HCT116 (cell line): ENCODE measurements around the gene CD3G. TPM values are rescaled to one million over a fixed set of nuclear protein-coding genes. Genes with fewer than 3 reads are reported as not detected.

Source experiments
- ATAC-seq: fragments of 200-7000 bp; cut with Tn5 transposase; 2 replicates; pipeline ENCODE4 v1.9.1; 2020; ENCODE audit warnings: mild to moderate bottlenecking, moderate library complexity
- BruUV-seq: library from RNA; stranded (reverse); fragments of 400-500 nt; replicated peaks from 2 replicates; lab custom pipeline; 2021; lab: Mats Ljungman, UMichigan
- CTCF ChIA-PET: fragments of 300-600 bp; sonication (Branson Sonifier 250); formaldehyde crosslinking; loops from one replicate; lab custom pipeline; 2021; ENCODE audit warnings: antibody characterized with exemption; lab: Charles Lee
- POLR2A ChIA-PET: fragments of 300-600, 350-600 bp; sonication (Branson Sonifier 250); formaldehyde crosslinking; loops from one replicate; lab custom pipeline; 2021; ENCODE audit warnings: antibody characterized with exemption; lab: Charles Lee
- RAD21 ChIA-PET, 2 experiments: fragments of 300-600 bp; sonication (Branson Sonifier 250); formaldehyde crosslinking; loops; one replicate each; lab custom pipeline; 2023; ENCODE audit warnings: low total read pairs in 2 of 2; ENCODE audit not compliant: uncharacterized antibody in 2 of 2, unreplicated experiment in 2 of 2, low non-redundant PET in 1 of 2; lab: Charles Lee
- DNase-seq: peaks from one replicate; pipeline ENCODE4 v3.0.0-alpha.2; 2010; ENCODE audit warnings: low read depth, low spot score
- H2AFZ ChIP-seq: fragments of 200-600 bp; shearing (Covaris generic), sonication (generic); 2 replicates; pipeline ENCODE4 v1.6.1; 2017; ENCODE audit warnings: low read depth, mixed run types, mixed read lengths, antibody characterized with exemption, low read length; ENCODE audit not compliant: poor library complexity, severe bottlenecking
- H3K27ac ChIP-seq: 2 replicates; pipeline ENCODE4 v1.5.1; 2012; ENCODE audit warnings: low read depth, low read length
- H3K27me3 ChIP-seq: fragments of 200-600 bp; sonication (generic); 2 replicates; pipeline ENCODE4 v1.6.1; 2016; ENCODE audit warnings: mixed run types, low read length, mixed read lengths; ENCODE audit not compliant: insufficient read depth
- H3K36me3 ChIP-seq, 2 experiments: fragments of 200-500 bp in 1 of 2; fragments of 200-600 bp in 1 of 2; sonication (Bioruptor generic) in 1 of 2; sonication (generic) in 1 of 2; 2 replicates each; pipeline versions ENCODE4 v1.5.1 to v1.6.1; 2014 to 2016; ENCODE audit warnings: low read length in 2 of 2, inconsistent platforms in 1 of 2, mixed read lengths in 1 of 2, mixed run types in 1 of 2; ENCODE audit not compliant: insufficient read depth in 2 of 2, control insufficient read depth in 1 of 2
- H3K4me1 ChIP-seq, 2 experiments: fragments of 200-600 bp in 1 of 2; sonication (generic) in 1 of 2; 2 replicates each; pipeline versions ENCODE4 v1.5.1 to v1.6.1; 2012 to 2017; ENCODE audit warnings: low read length in 2 of 2, inconsistent platforms in 1 of 2, mild to moderate bottlenecking in 1 of 2, mixed read lengths in 1 of 2, mixed run types in 1 of 2, moderate library complexity in 1 of 2; ENCODE audit not compliant: insufficient read depth in 2 of 2, control insufficient read depth in 1 of 2
- H3K4me2 ChIP-seq: fragments of 200-600 bp; sonication (generic); 2 replicates; pipeline ENCODE4 v1.6.1; 2017; ENCODE audit warnings: mixed run types, low read length, mixed read lengths
- H3K4me3 ChIP-seq, 2 experiments: fragments of 200-600 bp in 1 of 2; sonication (generic) in 1 of 2; replicated peaks in 1 of 2; 2 replicates each; pipeline ENCODE4 v1.5.1; 2011 to 2016; ENCODE audit warnings: low read length in 2 of 2, control low read depth in 1 of 2, low read depth in 1 of 2, mild to moderate bottlenecking in 1 of 2, mixed read lengths in 1 of 2, mixed run types in 1 of 2
- H3K79me2 ChIP-seq: fragments of 200-600 bp; sonication (generic); 2 replicates; pipeline ENCODE4 v1.6.1; 2017; ENCODE audit warnings: mild to moderate bottlenecking, mixed run types, low read length, moderate library complexity, mixed read lengths; ENCODE audit not compliant: insufficient read depth
- H3K9ac ChIP-seq: fragments of 200-600 bp; sonication (generic); 2 replicates; pipeline ENCODE4 v1.6.1; 2016; ENCODE audit warnings: low read length, mixed read lengths
- H3K9me2 ChIP-seq: fragments of 200-600 bp; sonication (generic), shearing (Covaris generic); 2 replicates; pipeline ENCODE4 v1.6.1; 2017; ENCODE audit warnings: mixed run types, mild to moderate bottlenecking, moderate library complexity; ENCODE audit not compliant: insufficient read depth
- H3K9me3 ChIP-seq, 2 experiments: fragments of 200-500 bp in 1 of 2; fragments of 200-600 bp in 1 of 2; sonication (Bioruptor generic) in 1 of 2; sonication (generic) in 1 of 2; 2 replicates each; pipeline ENCODE4 v1.6.1; 2014 to 2017; ENCODE audit warnings: low read length in 2 of 2, mixed read lengths in 2 of 2, inconsistent platforms in 1 of 2, low read depth in 1 of 2, mild to moderate bottlenecking in 1 of 2, mixed run types in 1 of 2, moderate library complexity in 1 of 2; ENCODE audit not compliant: control insufficient read depth in 1 of 2, insufficient read depth in 1 of 2
- H4K20me1 ChIP-seq: fragments of 200-600 bp; sonication (generic), shearing (Covaris generic); 2 replicates; pipeline ENCODE4 v1.6.1; 2017; ENCODE audit warnings: mixed run types, mild to moderate bottlenecking, moderate library complexity; ENCODE audit not compliant: insufficient read depth
- ATF3 ChIP-seq: IDR thresholded peaks from 2 replicates; pipeline ENCODE4 v1.6.1; 2012
- CEBPB ChIP-seq: IDR thresholded peaks from 2 replicates; pipeline ENCODE4 v1.6.1; 2012; ENCODE audit warnings: low read depth
- CTCF ChIP-seq, 3 experiments: fragments of 200-600 bp in 1 of 3; sonication (generic) in 1 of 3; IDR thresholded peaks in 2 of 3; conservative IDR thresholded peaks in 1 of 3; 2 replicates each; pipeline ENCODE4 v1.5.1; 2012 to 2017; ENCODE audit warnings: low read depth in 2 of 3, low read length in 2 of 3, antibody characterized with exemption in 1 of 3, borderline replicate concordance in 1 of 3, control low read depth in 1 of 3, mild to moderate bottlenecking in 1 of 3, mixed read lengths in 1 of 3, mixed run types in 1 of 3, moderate library complexity in 1 of 3; ENCODE audit not compliant: insufficient read depth in 1 of 3
- EGR1 ChIP-seq: IDR thresholded peaks from 2 replicates; pipeline ENCODE4 v1.6.1; 2012; ENCODE audit warnings: low read depth
- ELF1 ChIP-seq: IDR thresholded peaks from 2 replicates; pipeline ENCODE4 v1.6.1; 2012; ENCODE audit warnings: low read depth, borderline replicate concordance
- EZH2 ChIP-seq: fragments of 200-600 bp; sonication (generic); IDR thresholded peaks from 2 replicates; pipeline ENCODE4 v1.6.1; 2017; ENCODE audit warnings: antibody characterized with exemption, mixed run types
- EZH2phosphoT487 ChIP-seq: fragments of 200-600 bp; IDR thresholded peaks from 2 replicates; pipeline ENCODE4 v1.6.1; 2018; ENCODE audit warnings: antibody characterized with exemption, borderline replicate concordance
- FOSL1 ChIP-seq: IDR thresholded peaks from 2 replicates; pipeline ENCODE4 v1.6.1; 2012; ENCODE audit warnings: low read depth
- JUND ChIP-seq: IDR thresholded peaks from 2 replicates; pipeline ENCODE4 v1.6.1; 2012
- MAX ChIP-seq: IDR thresholded peaks from 2 replicates; pipeline ENCODE4 v1.6.1; 2012
- POLR2A ChIP-seq: IDR thresholded peaks from 2 replicates; pipeline ENCODE4 v1.7.0; 2011; ENCODE audit warnings: borderline replicate concordance; ENCODE audit not compliant: insufficient read depth, insufficient read length; ENCODE audit errors: extremely low read depth
- RAD21 ChIP-seq: IDR thresholded peaks from 2 replicates; pipeline ENCODE4 v1.6.1; 2012; ENCODE audit warnings: low read depth, mild to moderate bottlenecking
- SIN3A ChIP-seq: IDR thresholded peaks from 2 replicates; pipeline ENCODE4 v1.6.1; 2012; ENCODE audit warnings: low read depth
- SP1 ChIP-seq: IDR thresholded peaks from 2 replicates; pipeline ENCODE4 v1.6.1; 2012; ENCODE audit warnings: low read depth
- SRF ChIP-seq: IDR thresholded peaks from 2 replicates; pipeline ENCODE4 v1.6.1; 2012; ENCODE audit warnings: low read depth
- TCF7L2 ChIP-seq: IDR thresholded peaks from 2 replicates; pipeline ENCODE4 v1.7.0; 2011; ENCODE audit warnings: borderline replicate concordance, inconsistent platforms; ENCODE audit not compliant: insufficient read depth, insufficient read length; ENCODE audit errors: extremely low read depth
- YY1 ChIP-seq: IDR thresholded peaks from 2 replicates; pipeline ENCODE4 v1.6.1; 2011; ENCODE audit warnings: low read length, low read depth, moderate library complexity, mild to moderate bottlenecking; ENCODE audit not compliant: insufficient replicate concordance; ENCODE audit errors: extremely low read depth
- ZBTB33 ChIP-seq: IDR thresholded peaks from 2 replicates; pipeline ENCODE4 v1.6.1; 2011; ENCODE audit warnings: mild to moderate bottlenecking, low read length, moderate library complexity; ENCODE audit not compliant: insufficient replicate concordance; ENCODE audit errors: extremely low read depth
- ZFX ChIP-seq: fragments of 450-650 bp; IDR thresholded peaks from 2 replicates; pipeline ENCODE4 v1.6.1; 2017
- ZNF274 ChIP-seq: fragments of 200-500 bp; sonication (Bioruptor generic); IDR thresholded peaks from 2 replicates; pipeline ENCODE4 v1.6.1; 2014; ENCODE audit warnings: mild to moderate bottlenecking, low read depth, low read length, inconsistent platforms
- intact Hi-C: fragments of 100-400 bp; cut with micrococcal nuclease; formaldehyde crosslinking; loops from 2 replicates; pipeline ENCODE4 v1.10.0; 2022
- total RNA-seq: library from RNA; stranded (reverse); gene quantifications from one replicate; pipeline ENCODE4 v1.2.1, GENCODE V29; 2021; ENCODE audit not compliant: unreplicated experiment

CD3G gene
- total RNA-seq, 1 experiment from 2014 or later = 0.20 TPM

GRCh38 chr11:118314988-118315411 is 29.1 kb upstream of the CD3G start:
- intact Hi-C loops = no loop called here
- H3K4me2 ChIP-seq = no peak overlapping the region
- no peak overlapping the region for H3K27ac ChIP-seq

GRCh38 chr11:118318124-118318523 is 26.0 kb upstream of the CD3G start:
- H3K4me2 ChIP-seq = no peak overlapping the region
- H3K4me1 ChIP-seq = peaks cover 0 to 6% of the 10 kb centered on the region in 2 experiments; a peak in 2 of 4 replicates
- no TSS peak for BruUV-seq
- no peaks in the 10 kb centered on the region for H3K27me3 ChIP-seq
- no peaks in the 10 kb centered on the region for H3K79me2 ChIP-seq
- no peak overlapping the region for H3K27ac ChIP-seq
- DNase-seq (no peak), ATAC-seq (no peak)
- intact Hi-C loops = no loop called here
- no peaks in the 10 kb centered on the region for H3K9me3 ChIP-seq
- POLR2A ChIA-PET = no interaction called here
- no peaks in the 10 kb centered on the region for H3K36me3 ChIP-seq
- RAD21 ChIA-PET = no interaction called here
- CTCF ChIA-PET = no interaction called here
- H2AFZ ChIP-seq = no peak overlapping the region
- no peak overlapping the region for H3K9ac ChIP-seq
- H4K20me1 ChIP-seq = no peaks in the 10 kb centered on the region
- no peaks in the 10 kb centered on the region for H3K9me2 ChIP-seq
- no peak overlapping the region for H3K4me3 ChIP-seq
- TF ChIP-seq YY1 (no peak), ZBTB33 (no peak), ZFX (no peak), ELF1 (no peak), ZNF274 (no peak), FOSL1 (no peak), CTCF (IDR thresholded peaks at IDR 0.05 in 2 of 3, conservative IDR thresholded peaks at IDR 0.05 in 1 of 3; ENCODE audit: borderline replicate concordance in 1 of 3, insufficient read depth in 1 of 3, low read depth in 2 of 3, low read length in 2 of 3) (no peak), CEBPB (no peak), EGR1 (no peak), SRF (no peak), RAD21 (no peak), ATF3 (no peak), EZH2phosphoT487 (no peak), SP1 (no peak), POLR2A (no peak), JUND (no peak)

More at GRCh38 chr11:118314988-118315411, 29.1 kb upstream of the CD3G start:
- Histone ChIP-seq H3K27me3 (no peaks in the 10 kb centered on the region), H2AFZ (no peak overlapping the region), H3K36me3 (no peaks in the 10 kb centered on the region), H3K9me2 (no peaks in the 10 kb centered on the region), H3K9me3 (no peaks in the 10 kb centered on the region), H3K4me3 (no peak overlapping the region), H3K79me2 (no peaks in the 10 kb centered on the region), H3K9ac (no peak overlapping the region), H3K4me1 (no peaks in the 10 kb centered on the region), H4K20me1 (no peaks in the 10 kb centered on the region)
- RAD21 ChIA-PET = no interaction called here
- BruUV-seq = no TSS peak
- TF ChIP-seq POLR2A (no peak), TCF7L2 (no peak), MAX (no peak), SIN3A (no peak), CEBPB (no peak), EZH2 (no peak)
- CTCF ChIA-PET = no interaction called here
- no peak for ATAC-seq
- POLR2A ChIA-PET = no interaction called here
- no peak for DNase-seq
